ENCODE data around the gene GATA2. TPM values are rescaled to one million over a fixed set of nuclear protein-coding genes. Genes with fewer than 3 reads are reported as not detected.

The GATA2 gene
- total RNA-seq, 1 donor from 2014 or later = 56.0 TPM

DNA sequence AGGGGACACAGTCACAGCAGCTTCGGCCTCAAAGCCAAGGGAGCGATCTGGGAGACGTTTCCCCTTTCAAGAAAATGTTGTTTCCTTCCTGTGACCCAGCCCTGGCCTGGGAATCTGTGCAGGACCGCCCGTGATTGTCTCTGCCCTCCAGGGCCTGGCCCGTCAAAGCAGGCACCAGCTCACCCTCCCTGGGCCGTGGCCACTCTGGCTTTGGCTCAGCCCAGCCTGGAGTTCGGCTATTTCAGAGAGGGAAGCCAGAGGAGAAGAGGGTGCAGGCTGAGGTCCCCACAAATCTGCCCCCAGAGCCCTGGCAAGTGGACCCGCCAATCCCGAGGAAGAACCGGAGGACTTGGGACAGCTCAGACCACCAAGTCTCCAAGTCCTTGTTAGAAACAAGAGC, 12.7 kb downstream of the GATA2 start:
- TF ChIP-seq, protein P1, sequence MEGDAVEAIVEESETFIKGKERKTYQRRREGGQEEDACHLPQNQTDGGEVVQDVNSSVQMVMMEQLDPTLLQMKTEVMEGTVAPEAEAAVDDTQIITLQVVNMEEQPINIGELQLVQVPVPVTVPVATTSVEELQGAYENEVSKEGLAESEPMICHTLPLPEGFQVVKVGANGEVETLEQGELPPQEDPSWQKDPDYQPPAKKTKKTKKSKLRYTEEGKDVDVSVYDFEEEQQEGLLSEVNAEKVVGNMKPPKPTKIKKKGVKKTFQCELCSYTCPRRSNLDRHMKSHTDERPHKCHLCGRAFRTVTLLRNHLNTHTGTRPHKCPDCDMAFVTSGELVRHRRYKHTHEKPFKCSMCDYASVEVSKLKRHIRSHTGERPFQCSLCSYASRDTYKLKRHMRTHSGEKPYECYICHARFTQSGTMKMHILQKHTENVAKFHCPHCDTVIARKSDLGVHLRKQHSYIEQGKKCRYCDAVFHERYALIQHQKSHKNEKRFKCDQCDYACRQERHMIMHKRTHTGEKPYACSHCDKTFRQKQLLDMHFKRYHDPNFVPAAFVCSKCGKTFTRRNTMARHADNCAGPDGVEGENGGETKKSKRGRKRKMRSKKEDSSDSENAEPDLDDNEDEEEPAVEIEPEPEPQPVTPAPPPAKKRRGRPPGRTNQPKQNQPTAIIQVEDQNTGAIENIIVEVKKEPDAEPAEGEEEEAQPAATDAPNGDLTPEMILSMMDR (IDR thresholded peaks at IDR 0.05) = no peak
- Histone ChIP-seq H3K27me3 (peaks cover 23% of the 10 kb centered on the region), H3K36me3 (no peaks in the 10 kb centered on the region), H3K4me3 (no peak overlapping the region), H3K4me1 (no peaks in the 10 kb centered on the region), H3K9me3 (no peaks in the 10 kb centered on the region), H3K27ac (no peak overlapping the region)
- no peak for DNase-seq (ENCODE audit: low spot score in 2 of 2)
- intact Hi-C loops (cut with DNase I) = no loop called here

DNA sequence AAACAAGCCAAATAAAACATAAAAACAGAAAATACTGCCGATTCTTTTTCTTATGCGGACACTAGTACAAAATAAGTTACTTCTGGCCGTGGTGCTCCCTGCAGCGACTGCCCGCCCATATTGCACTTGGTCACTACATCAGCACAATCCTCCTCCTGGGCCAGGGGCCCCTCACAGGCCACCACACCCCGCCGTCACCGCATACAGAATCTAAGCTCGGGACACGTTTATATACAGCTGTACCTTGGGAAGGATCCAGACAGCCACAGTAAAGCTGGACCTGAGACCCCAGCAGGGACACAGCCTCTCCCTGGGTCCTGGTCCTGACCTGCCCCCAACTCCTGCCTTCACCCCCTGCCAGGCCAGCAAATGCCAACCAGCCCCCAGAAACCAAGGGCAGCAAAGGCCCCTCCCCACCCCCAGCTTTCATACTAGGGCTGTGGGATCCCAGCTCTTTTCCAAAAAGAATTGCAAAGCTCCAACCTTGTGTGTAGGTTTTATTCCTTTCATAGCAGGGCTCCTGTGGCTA, 13.4 kb downstream of the GATA2 start:
- Histone ChIP-seq H3K4me1 (no peaks in the 10 kb centered on the region), H3K9me3 (no peaks in the 10 kb centered on the region), H3K36me3 (no peaks in the 10 kb centered on the region), H3K4me3 (no peak overlapping the region), H3K27ac (no peak overlapping the region), H3K27me3 (peaks cover 20% of the 10 kb centered on the region)
- DNase-seq (ENCODE audit: low spot score in 2 of 2) = no peak
- intact Hi-C loops (cut with DNase I) = no loop called here
- TF ChIP-seq, protein P1 (IDR thresholded peaks at IDR 0.05) = no peak

DNA sequence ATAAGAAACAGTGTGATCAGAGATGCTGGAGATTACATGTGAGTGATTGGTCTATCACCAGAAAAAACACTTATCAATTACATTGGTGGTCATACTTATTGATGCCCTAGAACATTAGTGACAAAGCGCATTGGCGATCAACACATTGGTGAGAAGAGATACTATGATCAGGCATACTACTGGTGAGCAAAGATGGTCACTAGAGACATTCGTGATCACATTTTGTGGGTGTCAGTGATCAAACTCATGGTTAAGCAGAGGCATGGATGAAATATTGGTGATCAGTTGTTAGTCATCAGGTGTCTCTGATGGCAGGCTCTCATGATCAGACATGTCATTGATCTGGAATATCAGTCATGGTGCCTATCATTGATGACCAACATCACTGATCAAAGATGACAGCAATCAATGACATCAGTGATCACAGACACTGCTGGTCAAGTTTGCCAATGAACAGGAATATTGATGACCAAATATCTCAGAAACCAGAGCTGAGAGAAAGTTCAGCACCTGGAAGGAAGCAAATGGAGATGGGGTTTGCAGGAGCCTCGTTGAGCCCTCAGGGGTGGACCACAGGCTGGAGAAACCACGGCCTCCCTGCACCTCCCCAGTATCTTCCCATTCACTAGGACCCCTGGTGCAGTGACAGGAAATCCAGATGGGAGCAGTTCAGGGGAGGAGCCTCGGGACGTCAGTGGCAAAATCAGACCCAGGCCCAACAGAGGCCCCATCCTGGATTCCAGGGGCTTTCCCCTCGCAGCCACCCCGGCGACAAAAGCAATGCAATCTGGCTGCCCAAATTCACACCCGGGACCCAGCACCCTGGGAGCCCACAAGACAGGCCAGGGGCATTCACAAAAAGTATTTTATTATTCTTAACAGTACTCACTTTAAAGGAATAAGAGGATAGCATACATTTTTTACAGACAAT, 14.2 kb downstream of the GATA2 start:
- intact Hi-C loops (cut with DNase I) = no loop called here
- Histone ChIP-seq H3K27me3 (peaks cover 13% of the 10 kb centered on the region), H3K4me1 (no peaks in the 10 kb centered on the region), H3K9me3 (no peaks in the 10 kb centered on the region), H3K27ac (no peak overlapping the region), H3K36me3 (no peaks in the 10 kb centered on the region), H3K4me3 (no peak overlapping the region)
- TF ChIP-seq, protein P1 (IDR thresholded peaks at IDR 0.05) = no peak
- DNase-seq (ENCODE audit: low spot score in 2 of 2) = no peak

DNA sequence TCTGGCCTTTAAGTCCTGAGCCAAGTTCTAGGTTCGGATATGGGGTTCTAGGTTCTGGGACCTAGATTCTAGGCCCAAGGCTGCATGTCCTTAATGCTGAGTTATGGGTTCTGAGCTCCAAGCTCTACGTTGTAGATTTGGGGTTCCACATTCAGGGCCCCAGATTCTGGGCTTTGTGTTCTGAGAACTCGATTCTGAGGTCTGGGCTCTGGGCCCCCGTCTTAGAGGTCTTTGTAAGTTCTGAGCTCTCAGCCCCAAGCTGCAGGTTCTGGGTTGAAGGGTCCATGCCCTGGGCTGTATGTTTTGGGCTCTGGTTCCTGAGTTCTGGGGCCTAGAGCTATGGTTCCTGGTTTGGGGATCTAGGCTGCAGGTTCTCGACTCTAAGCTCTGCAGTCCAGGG, 16.3 kb downstream of the GATA2 start:
- no peak overlapping the region for H3K27ac ChIP-seq
- intact Hi-C loops (cut with DNase I) = no loop called here
- no peaks in the 10 kb centered on the region for H3K9me3 ChIP-seq
- TF ChIP-seq, protein P1 (IDR thresholded peaks at IDR 0.05) = no peak
- H3K27me3 ChIP-seq = peaks cover 5% of the 10 kb centered on the region
- no peaks in the 10 kb centered on the region for H3K36me3 ChIP-seq
- H3K4me1 ChIP-seq = no peaks in the 10 kb centered on the region
- DNase-seq (ENCODE audit: low spot score in 2 of 2) = no peak
- H3K4me3 ChIP-seq = no peak overlapping the region

DNA sequence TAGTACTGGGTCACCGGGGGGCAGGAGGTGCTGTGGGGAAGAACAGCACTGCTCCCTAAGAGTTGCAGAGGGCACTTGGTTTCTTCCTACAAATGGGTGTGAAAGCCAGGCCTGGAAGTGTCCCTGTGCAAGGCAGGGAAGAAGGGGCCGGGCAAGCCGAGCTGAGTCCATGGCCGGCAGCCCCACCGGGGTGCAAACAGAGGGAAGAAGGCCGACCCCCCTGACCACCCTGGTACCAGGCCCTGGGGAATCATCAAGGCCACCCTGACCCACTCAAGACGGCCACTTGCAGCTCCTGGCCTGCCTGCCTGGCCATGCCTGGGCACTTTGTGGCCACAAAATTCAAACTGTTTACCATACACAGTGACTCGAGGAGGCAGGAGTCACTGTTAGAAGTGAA, 17.6 kb downstream of the GATA2 start:
- no peaks in the 10 kb centered on the region for H3K9me3 ChIP-seq
- no peaks in the 10 kb centered on the region for H3K4me1 ChIP-seq
- H3K36me3 ChIP-seq = no peaks in the 10 kb centered on the region
- no peak overlapping the region for H3K27ac ChIP-seq
- TF ChIP-seq, protein P1 (IDR thresholded peaks at IDR 0.05) = no peak
- no peak overlapping the region for H3K4me3 ChIP-seq
- DNase-seq (ENCODE audit: low spot score in 2 of 2) = no peak
- intact Hi-C loops (cut with DNase I) = no loop called here
- no peaks in the 10 kb centered on the region for H3K27me3 ChIP-seq
